Measurements from ENCODE around the gene PCDHGB2. TPM values are rescaled to one million over a fixed set of nuclear protein-coding genes. Genes with fewer than 3 reads are reported as not detected.

The PCDHGB2 gene
- total and polyA plus RNA-seq, 2 donors from 2014 or later, result 4.0 TPM; not detected in 1

DNA sequence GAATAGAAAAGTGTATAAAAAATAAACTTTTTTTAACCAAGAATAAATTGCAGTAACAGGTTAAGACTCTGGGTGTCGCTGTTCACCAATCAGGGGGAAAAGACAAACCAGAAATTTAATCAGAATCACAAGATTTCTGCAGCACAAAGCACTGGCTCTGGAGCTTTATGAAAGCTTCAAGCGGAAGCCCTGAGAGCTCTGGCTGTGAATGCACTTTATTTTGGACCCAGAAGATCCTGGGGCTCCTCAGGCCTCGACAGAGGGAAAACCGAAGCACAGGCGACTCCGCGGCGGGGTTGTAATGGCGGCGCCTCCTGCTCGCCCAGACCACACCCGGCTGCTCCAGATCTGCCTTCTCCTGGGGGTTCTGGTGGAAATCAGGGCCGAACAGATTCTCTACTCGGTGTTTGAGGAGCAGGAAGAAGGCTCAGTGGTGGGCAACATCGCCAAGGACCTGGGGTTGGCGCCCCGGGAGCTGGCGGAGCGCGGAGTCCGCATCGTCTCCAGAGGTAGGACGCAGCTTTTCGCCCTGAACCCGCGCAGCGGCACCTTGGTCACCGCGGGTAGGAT lies 4.8 kb upstream of the PCDHGB2 start, which contains the start of gene PCDHGA4:
Gene PCDHGA4, plus strand, starts transcription at position 122 of the 570 bp plus-strand sequence. Its CDS starts 87 bp downstream, at position 209.
- Histone ChIP-seq H3K4me1 (ENCODE audit: control insufficient read depth in 2 of 3, insufficient read depth in 2 of 3, low read depth in 1 of 3, low read length in 3 of 3) (no peaks in the 10 kb centered on the region), H3K9me3 (ENCODE audit: control insufficient read depth in 2 of 3, insufficient read depth in 1 of 3, low read length in 3 of 3) (peaks cover 2 to 71% (median 21%) of the 10 kb centered on the region in 3 donors), H3K27ac (ENCODE audit: low read depth in 2 of 2, low read length in 2 of 2) (no peak within 1 kb of the TSS), H3K36me3 (ENCODE audit: control insufficient read depth in 2 of 3, insufficient read depth in 3 of 3, low read length in 3 of 3) (no peaks in the 10 kb centered on the region), H3K9ac (ENCODE audit: low read length in 3 of 3) (no peak within 1 kb of the TSS), H3K27me3 (ENCODE audit: control insufficient read depth, insufficient read depth, low read length) (no peaks in the 10 kb centered on the region), H3K4me3 (ENCODE audit: low read length in 3 of 3) (peak within 1 kb of the TSS in 2 of 3 donors; percentile 6 to 13)
- intact Hi-C loops (cut with DNase I), result no loop called here
- no peak for DNase-seq
- FAIRE-seq, result no peak
- TF ChIP-seq, protein P1, sequence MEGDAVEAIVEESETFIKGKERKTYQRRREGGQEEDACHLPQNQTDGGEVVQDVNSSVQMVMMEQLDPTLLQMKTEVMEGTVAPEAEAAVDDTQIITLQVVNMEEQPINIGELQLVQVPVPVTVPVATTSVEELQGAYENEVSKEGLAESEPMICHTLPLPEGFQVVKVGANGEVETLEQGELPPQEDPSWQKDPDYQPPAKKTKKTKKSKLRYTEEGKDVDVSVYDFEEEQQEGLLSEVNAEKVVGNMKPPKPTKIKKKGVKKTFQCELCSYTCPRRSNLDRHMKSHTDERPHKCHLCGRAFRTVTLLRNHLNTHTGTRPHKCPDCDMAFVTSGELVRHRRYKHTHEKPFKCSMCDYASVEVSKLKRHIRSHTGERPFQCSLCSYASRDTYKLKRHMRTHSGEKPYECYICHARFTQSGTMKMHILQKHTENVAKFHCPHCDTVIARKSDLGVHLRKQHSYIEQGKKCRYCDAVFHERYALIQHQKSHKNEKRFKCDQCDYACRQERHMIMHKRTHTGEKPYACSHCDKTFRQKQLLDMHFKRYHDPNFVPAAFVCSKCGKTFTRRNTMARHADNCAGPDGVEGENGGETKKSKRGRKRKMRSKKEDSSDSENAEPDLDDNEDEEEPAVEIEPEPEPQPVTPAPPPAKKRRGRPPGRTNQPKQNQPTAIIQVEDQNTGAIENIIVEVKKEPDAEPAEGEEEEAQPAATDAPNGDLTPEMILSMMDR (IDR thresholded peaks at IDR 0.05; ENCODE audit: borderline replicate concordance, extremely low read depth, insufficient read depth), result peak; percentile 8

DNA sequence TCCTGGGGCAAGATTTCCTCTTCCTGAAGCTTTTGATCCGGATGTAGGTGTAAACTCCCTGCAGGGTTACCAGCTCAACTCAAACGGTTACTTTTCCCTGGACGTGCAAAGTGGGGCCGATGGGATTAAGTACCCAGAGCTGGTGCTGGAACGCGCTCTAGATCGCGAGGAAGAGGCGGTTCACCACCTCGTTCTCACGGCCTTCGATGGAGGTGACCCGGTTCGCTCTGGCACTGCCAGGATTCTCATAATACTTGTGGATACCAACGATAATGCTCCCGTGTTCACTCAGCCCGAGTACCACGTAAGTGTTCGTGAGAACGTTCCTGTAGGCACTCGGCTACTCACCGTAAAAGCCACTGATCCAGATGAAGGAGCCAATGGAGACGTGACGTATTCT lies 4.2 kb upstream of the PCDHGB2 start:
- H3K4me1 ChIP-seq (ENCODE audit: control insufficient read depth in 2 of 3, insufficient read depth in 2 of 3, low read depth in 1 of 3, low read length in 3 of 3), result no peaks in the 10 kb centered on the region
- no peaks in the 10 kb centered on the region for H3K27me3 ChIP-seq (ENCODE audit: control insufficient read depth, insufficient read depth, low read length)
- H3K9me3 ChIP-seq (ENCODE audit: control insufficient read depth in 2 of 3, insufficient read depth in 1 of 3, low read length in 3 of 3), result peaks cover 2 to 71% (median 19%) of the 10 kb centered on the region in 3 donors

DNA sequence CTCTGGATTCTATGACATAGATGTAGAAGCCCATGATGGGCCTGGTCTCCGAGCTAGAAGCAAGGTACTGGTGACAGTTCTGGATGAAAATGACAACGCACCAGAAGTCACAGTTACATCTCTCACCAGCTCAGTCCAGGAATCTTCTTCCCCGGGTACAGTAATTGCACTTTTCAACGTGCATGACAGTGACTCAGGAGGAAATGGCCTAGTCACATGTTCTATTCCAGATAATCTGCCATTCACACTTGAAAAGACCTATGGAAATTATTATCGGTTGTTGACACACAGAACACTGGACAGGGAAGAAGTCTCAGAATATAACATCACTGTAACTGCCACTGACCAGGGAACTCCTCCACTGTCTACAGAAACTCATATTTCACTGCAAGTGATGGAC lies 3.7 kb upstream of the PCDHGB2 start:
- peaks cover 2 to 71% (median 19%) of the 10 kb centered on the region in 3 donors for H3K9me3 ChIP-seq (ENCODE audit: control insufficient read depth in 2 of 3, insufficient read depth in 1 of 3, low read length in 3 of 3)
- H3K4me3 ChIP-seq (ENCODE audit: low read length in 3 of 3), result no peak overlapping the region
- intact Hi-C loops (cut with DNase I), result no loop called here
- H3K27me3 ChIP-seq (ENCODE audit: control insufficient read depth, insufficient read depth, low read length), result no peaks in the 10 kb centered on the region
- no peaks in the 10 kb centered on the region for H3K4me1 ChIP-seq (ENCODE audit: control insufficient read depth in 2 of 3, insufficient read depth in 2 of 3, low read depth in 1 of 3, low read length in 3 of 3)
- FAIRE-seq (no peak), DNase-seq (no peak)
- no peak overlapping the region for H3K9ac ChIP-seq (ENCODE audit: low read length in 3 of 3)
- TF ChIP-seq, protein P1 (IDR thresholded peaks at IDR 0.05; ENCODE audit: borderline replicate concordance, extremely low read depth, insufficient read depth), result no peak
- no peak overlapping the region for H3K27ac ChIP-seq (ENCODE audit: low read depth in 2 of 2, low read length in 2 of 2)
- H3K36me3 ChIP-seq (ENCODE audit: control insufficient read depth in 2 of 3, insufficient read depth in 3 of 3, low read length in 3 of 3), result no peaks in the 10 kb centered on the region

More for the DNA sequence above, 4.2 kb upstream of the PCDHGB2 start:
- TF ChIP-seq, protein P1 (IDR thresholded peaks at IDR 0.05; ENCODE audit: borderline replicate concordance, extremely low read depth, insufficient read depth), result no peak
- H3K36me3 ChIP-seq (ENCODE audit: control insufficient read depth in 2 of 3, insufficient read depth in 3 of 3, low read length in 3 of 3), result no peaks in the 10 kb centered on the region
- H3K27ac ChIP-seq (ENCODE audit: low read depth in 2 of 2, low read length in 2 of 2), result no peak overlapping the region
- no peak for DNase-seq
- intact Hi-C loops (cut with DNase I), result no loop called here
- no peak overlapping the region for H3K9ac ChIP-seq (ENCODE audit: low read length in 3 of 3)
- FAIRE-seq, result no peak
- peak overlapping the region in 1 of 3 donors; percentile 13 for H3K4me3 ChIP-seq (ENCODE audit: low read length in 3 of 3)

All from kidney (tissue), 14 donors.